WERI-Rb-1 (cell line): ENCODE results near the gene ERP44.

Experiments used
- DNase-seq: peaks from one replicate; pipeline ENCODE4 v3.0.0-alpha.2; 2020
- H3K27ac ChIP-seq: fragments of 250-450 bp; sonication (Bioruptor Pico); 2 replicates; pipeline ENCODE4 v1.5.1; 2020; ENCODE audit warnings: mild to moderate bottlenecking, moderate library complexity
- H3K27me3 ChIP-seq: fragments of 250-450 bp; sonication (Bioruptor Pico); 2 replicates; pipeline ENCODE4 v1.5.1; 2021; ENCODE audit warnings: mild to moderate bottlenecking, low read depth, moderate library complexity; ENCODE audit not compliant: insufficient read depth, severe bottlenecking
- H3K36me3 ChIP-seq: fragments of 250-450 bp; sonication (Bioruptor Pico); 2 replicates; pipeline ENCODE4 v1.5.1; 2020; ENCODE audit warnings: mild to moderate bottlenecking, moderate library complexity
- H3K4me3 ChIP-seq: 2 replicates; pipeline ENCODE4 v1.5.1; 2011; ENCODE audit warnings: low read depth, mild to moderate bottlenecking, control low read depth, low read length
- H3K9me3 ChIP-seq: fragments of 250-450 bp; sonication (Bioruptor Pico); 2 replicates; pipeline ENCODE4 v1.5.1; 2021; ENCODE audit warnings: mild to moderate bottlenecking, moderate library complexity; ENCODE audit not compliant: severe bottlenecking
- CTCF ChIP-seq: IDR thresholded peaks from 2 replicates; pipeline ENCODE4 v1.5.1; 2011; ENCODE audit warnings: low read depth, mild to moderate bottlenecking, control low read depth, inconsistent platforms, low read length

ERP44 gene

GRCh38 chr9:100120286-100120685 lies 21.5 kb upstream of the ERP44 start:
- Histone ChIP-seq H3K36me3 (no peaks in the 10 kb centered on the region; the same call in 1 of the 2 replicates), H3K27me3 (no peaks in the 10 kb centered on the region), H3K4me3 (no peak overlapping the region), H3K9me3 (no peaks in the 10 kb centered on the region), H3K27ac (no peak overlapping the region)
- TF ChIP-seq CTCF: no peak
- DNase-seq: no peak

- no peak for DNase-seq
- Histone ChIP-seq H3K36me3 (peaks cover under 1% of the 10 kb centered on the region; the same call in 1 of the 2 replicates), H3K27me3 (no peaks in the 10 kb centered on the region), H3K27ac (no peak overlapping the region), H3K4me3 (no peak overlapping the region), H3K9me3 (no peaks in the 10 kb centered on the region)
- TF ChIP-seq CTCF: no peak
Observed at GRCh38 chr9:100117316-100117715, 18.5 kb upstream of the ERP44 start.

GRCh38 chr9:100112677-100113336 lies 14.0 kb upstream of the ERP44 start:
- Histone ChIP-seq H3K27ac (no peak overlapping the region), H3K9me3 (no peaks in the 10 kb centered on the region), H3K27me3 (no peaks in the 10 kb centered on the region), H3K4me3 (no peak overlapping the region), H3K36me3 (peaks cover 20% of the 10 kb centered on the region)
- no peak for TF ChIP-seq CTCF
- DNase-seq: peak; percentile 33

GRCh38 chr9:100111235-100111634 lies 12.4 kb upstream of the ERP44 start:
- no peak for TF ChIP-seq CTCF
- H3K9me3 ChIP-seq: no peaks in the 10 kb centered on the region
- no peak overlapping the region for H3K27ac ChIP-seq
- no peak overlapping the region for H3K4me3 ChIP-seq
- peaks cover 32% of the 10 kb centered on the region for H3K36me3 ChIP-seq
- DNase-seq: no peak
- no peaks in the 10 kb centered on the region for H3K27me3 ChIP-seq

- peaks cover 43% of the 10 kb centered on the region for H3K36me3 ChIP-seq
- H3K27ac ChIP-seq: no peak overlapping the region
- TF ChIP-seq CTCF: no peak
Observed at GRCh38 chr9:100108559-100108958, 9.8 kb upstream of the ERP44 start.

GRCh38 chr9:100106616-100107015 lies 7.8 kb upstream of the ERP44 start:
- no peak for TF ChIP-seq CTCF
- no peak overlapping the region for H3K4me3 ChIP-seq
- no peaks in the 10 kb centered on the region for H3K27me3 ChIP-seq
- DNase-seq: no peak
- no peaks in the 10 kb centered on the region for H3K9me3 ChIP-seq
- H3K36me3 ChIP-seq: peaks cover 39% of the 10 kb centered on the region
- no peak overlapping the region for H3K27ac ChIP-seq

More at GRCh38 chr9:100108559-100108958, 9.8 kb upstream of the ERP44 start:
- H3K9me3 ChIP-seq: no peaks in the 10 kb centered on the region
- H3K4me3 ChIP-seq: no peak overlapping the region
- no peaks in the 10 kb centered on the region for H3K27me3 ChIP-seq
- DNase-seq: no peak
